GM12875 (cell line): ENCODE measurements around the gene C3orf20.

ENCODE experiments used
- H3K4me3 ChIP-seq: one replicate; pipeline ENCODE4 v1.5.1; 2011; ENCODE audit warnings: low read depth, low read length, control low read depth
- CTCF ChIP-seq: IDR thresholded peaks from 2 replicates; pipeline ENCODE4 v1.5.1; 2011; ENCODE audit warnings: low read depth, mild to moderate bottlenecking, control low read depth, inconsistent platforms, low read length, moderate library complexity, borderline replicate concordance; ENCODE audit not compliant: insufficient read depth

C3orf20 gene

GRCh38 chr3:14660942-14661341 is 14.0 kb upstream of the C3orf20 start:
- no peak for TF ChIP-seq CTCF
- H3K4me3 ChIP-seq = no peak overlapping the region

- H3K4me3 ChIP-seq = no peak overlapping the region
- no peak for TF ChIP-seq CTCF
These were observed 11.4 kb upstream of the C3orf20 start for GRCh38 chr3:14663396-14664135.

GRCh38 chr3:14664170-14664569 is 10.8 kb upstream of the C3orf20 start:
- H3K4me3 ChIP-seq = no peak overlapping the region
- no peak for TF ChIP-seq CTCF

DNA sequence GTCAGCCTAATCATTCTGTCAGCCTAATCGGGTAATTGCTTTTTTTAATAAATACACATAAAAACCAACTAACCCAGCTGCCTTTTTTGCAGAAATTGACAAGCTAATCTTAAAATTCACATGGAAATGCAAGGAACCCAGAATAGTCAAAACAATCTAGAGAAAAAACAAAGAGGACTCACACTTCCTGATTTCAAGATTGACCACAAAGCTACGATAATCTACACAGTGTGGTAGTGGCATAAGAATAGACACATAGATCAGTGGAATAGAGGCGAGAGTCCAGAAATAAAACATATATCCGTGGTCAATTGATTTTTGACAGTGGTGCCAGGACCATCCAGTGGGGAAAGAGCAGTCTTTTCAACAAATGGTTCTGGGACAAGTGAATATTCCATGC is 2.4 kb upstream of the C3orf20 start:
- H3K4me3 ChIP-seq = no peak overlapping the region
- TF ChIP-seq CTCF = no peak

GRCh38 chr3:14676881-14677280 is 1.9 kb downstream of the C3orf20 start:
- no peak for TF ChIP-seq CTCF
- no peak overlapping the region for H3K4me3 ChIP-seq

DNA sequence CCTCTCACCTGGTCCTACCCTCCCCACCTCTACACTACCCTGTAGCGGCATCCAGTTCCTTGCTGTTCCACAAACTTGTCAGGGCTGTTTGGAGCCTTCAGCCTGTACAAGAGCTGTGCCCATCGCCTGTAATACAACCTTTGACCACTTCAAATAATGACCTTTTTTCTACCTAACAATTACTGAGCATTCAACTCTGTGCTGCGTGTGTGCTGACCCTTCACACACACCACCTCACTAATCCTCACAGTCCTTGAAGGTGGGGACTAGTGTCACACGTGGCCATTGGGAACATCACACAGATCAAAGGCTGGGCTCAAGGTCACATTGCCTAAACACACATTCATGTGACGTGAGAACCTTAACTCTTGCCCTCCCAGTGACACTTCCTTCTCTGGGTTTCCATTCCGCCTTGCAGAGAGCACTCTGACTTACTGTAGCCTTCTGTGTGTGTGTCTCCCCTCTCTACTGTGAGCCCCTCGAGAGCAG is 3.1 kb downstream of the C3orf20 start:
- no peak overlapping the region for H3K4me3 ChIP-seq
- no peak for TF ChIP-seq CTCF

DNA sequence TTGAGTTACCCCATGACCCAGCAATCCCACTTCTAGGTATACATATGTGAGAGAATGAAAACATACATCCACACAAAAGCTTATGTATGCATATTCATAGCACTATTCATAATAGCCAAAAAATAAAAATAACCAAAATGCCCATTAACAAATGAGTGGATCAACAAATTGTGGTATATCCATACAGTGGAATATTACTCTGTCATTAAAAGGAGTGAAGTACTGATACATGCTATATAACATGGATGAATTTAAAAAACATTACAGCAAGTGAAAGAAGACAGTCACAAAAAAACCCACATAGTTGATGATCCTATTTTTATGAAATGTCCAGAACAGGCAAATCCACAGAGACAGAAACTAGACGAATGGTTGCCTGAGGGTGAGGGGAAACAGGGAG is 5.2 kb downstream of the C3orf20 start:
- no peak for TF ChIP-seq CTCF
- no peak overlapping the region for H3K4me3 ChIP-seq
